Progenitor cell of endocrine pancreas (in vitro differentiated cells): ENCODE results near the gene BCOR. TPM values are rescaled to one million over a fixed set of nuclear protein-coding genes. Genes with fewer than 3 reads are reported as not detected.

Experiments
- DNase-seq: peaks from one replicate; pipeline ENCODE4 v3.0.0; 2021; ENCODE audit warnings: low spot score; ENCODE audit not compliant: unreplicated experiment
- H3K27ac Mint-ChIP-seq: 2 replicates; pipeline ENCODE4 v1.8.0; 2021; ENCODE audit warnings: mild to moderate bottlenecking, moderate library complexity, mixed read lengths
- H3K27me3 Mint-ChIP-seq: 2 replicates; pipeline ENCODE4 v1.8.0; 2021; ENCODE audit warnings: mixed read lengths
- H3K36me3 Mint-ChIP-seq: 2 replicates; pipeline ENCODE4 v1.8.0; 2022; ENCODE audit warnings: mixed read lengths; ENCODE audit not compliant: insufficient read depth
- H3K4me1 Mint-ChIP-seq: 2 replicates; pipeline ENCODE4 v1.8.0; 2021; ENCODE audit warnings: low read depth, mixed read lengths
- H3K4me3 Mint-ChIP-seq: 2 replicates; pipeline ENCODE4 v1.8.0; 2021; ENCODE audit warnings: low read depth, mild to moderate bottlenecking, moderate library complexity, mixed read lengths
- H3K9me3 Mint-ChIP-seq: 2 replicates; pipeline ENCODE4 v1.8.0; 2021; ENCODE audit warnings: low read depth, mixed read lengths
- total RNA-seq: library from RNA; stranded (reverse); gene quantifications from 2 replicates; pipeline ENCODE4 v1.2.1, GENCODE V29; 2021
- TF ChIP-seq, protein P1 (sequence below): fragments of 200-600 bp; sonication (generic); IDR thresholded peaks from one replicate; pipeline ENCODE4 v1.5.0; 2021; ENCODE audit warnings: antibody characterized with exemption, mild to moderate bottlenecking; ENCODE audit not compliant: unreplicated experiment

The BCOR gene
- total RNA-seq, 1 donor from 2014 or later: 20.5 TPM

DNA sequence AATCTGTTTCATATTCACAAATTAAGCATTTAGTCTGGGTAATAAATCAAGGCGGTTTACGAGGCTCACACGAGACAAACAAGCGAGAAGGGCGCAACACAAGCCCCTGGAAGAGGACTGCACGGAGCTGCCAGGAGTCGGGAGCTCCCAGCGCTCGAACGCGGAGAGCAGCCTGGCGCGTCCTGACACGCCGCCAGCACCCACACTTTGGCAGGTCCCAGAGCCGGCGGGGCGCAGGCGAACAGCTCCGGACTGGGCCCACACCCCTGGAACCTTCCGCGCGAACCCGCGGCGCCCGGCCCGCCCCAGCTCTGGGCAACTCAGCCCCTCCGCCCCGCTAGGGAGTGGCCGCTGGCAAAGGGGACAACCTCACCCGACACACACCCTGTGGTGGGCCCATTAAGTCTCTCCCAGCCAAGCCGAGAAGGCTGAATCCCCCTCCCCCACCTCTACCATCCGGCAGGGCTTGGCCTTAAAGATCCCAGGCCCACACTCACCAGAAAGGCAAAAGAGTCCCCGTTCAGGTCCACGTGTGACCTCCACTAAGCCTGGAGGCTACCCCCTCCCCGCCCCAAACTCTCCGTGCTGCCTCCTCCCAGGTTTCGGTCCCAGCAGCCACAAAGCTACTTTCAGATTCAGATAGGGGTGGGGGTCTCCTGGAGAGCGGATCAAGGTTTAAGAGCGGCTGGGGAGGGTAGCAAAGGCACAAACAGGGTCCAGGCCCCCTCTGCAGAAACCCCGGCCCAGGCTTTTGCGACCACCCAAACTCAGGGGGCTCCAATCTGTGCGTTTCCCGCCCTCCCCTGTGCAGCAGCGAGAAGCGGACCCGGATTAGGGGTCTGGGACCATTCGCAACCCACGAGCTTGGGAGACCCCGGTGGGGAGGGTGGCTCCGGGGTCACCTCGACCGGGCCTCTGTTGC, 47.5 kb upstream of the BCOR start:
- peaks cover 15% of the 10 kb centered on the region for H3K4me1 Mint-ChIP-seq
- no peaks in the 10 kb centered on the region for H3K9me3 Mint-ChIP-seq
- DNase-seq: no peak

DNA sequence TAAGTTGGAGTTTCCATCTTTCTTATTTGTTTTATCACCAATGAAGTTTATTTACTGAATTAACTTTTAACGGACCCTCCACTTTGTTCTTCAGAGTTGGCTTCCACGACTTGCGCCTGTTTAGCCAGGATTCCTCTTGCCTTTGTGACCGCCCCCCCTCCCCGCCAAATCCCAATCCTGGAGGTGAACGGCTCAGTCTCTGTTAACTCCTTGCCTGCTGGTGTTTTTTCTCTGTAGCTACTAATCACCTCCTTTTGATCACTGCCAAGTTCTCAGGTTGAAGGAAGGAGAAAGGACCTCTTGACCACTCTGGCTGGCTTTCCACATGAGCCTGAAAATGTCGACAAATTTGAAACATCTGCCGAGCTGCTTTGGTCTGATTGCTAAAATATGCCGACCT, 46.8 kb upstream of the BCOR start:
- DNase-seq: no peak
- Mint-ChIP-seq H3K27me3 (peaks cover 52% of the 10 kb centered on the region), H3K27ac (no peak overlapping the region), H3K4me1 (peaks cover 15% of the 10 kb centered on the region), H3K4me3 (peak overlapping the region; percentile 24), H3K9me3 (no peaks in the 10 kb centered on the region), H3K36me3 (peaks cover 6% of the 10 kb centered on the region)
- TF ChIP-seq, protein P1, sequence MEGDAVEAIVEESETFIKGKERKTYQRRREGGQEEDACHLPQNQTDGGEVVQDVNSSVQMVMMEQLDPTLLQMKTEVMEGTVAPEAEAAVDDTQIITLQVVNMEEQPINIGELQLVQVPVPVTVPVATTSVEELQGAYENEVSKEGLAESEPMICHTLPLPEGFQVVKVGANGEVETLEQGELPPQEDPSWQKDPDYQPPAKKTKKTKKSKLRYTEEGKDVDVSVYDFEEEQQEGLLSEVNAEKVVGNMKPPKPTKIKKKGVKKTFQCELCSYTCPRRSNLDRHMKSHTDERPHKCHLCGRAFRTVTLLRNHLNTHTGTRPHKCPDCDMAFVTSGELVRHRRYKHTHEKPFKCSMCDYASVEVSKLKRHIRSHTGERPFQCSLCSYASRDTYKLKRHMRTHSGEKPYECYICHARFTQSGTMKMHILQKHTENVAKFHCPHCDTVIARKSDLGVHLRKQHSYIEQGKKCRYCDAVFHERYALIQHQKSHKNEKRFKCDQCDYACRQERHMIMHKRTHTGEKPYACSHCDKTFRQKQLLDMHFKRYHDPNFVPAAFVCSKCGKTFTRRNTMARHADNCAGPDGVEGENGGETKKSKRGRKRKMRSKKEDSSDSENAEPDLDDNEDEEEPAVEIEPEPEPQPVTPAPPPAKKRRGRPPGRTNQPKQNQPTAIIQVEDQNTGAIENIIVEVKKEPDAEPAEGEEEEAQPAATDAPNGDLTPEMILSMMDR: no peak

More for the DNA sequence above, 47.5 kb upstream of the BCOR start:
- H3K27ac Mint-ChIP-seq: no peak overlapping the region
- H3K4me3 Mint-ChIP-seq: peak overlapping the region; percentile 64
- TF ChIP-seq, protein P1: no peak
- H3K27me3 Mint-ChIP-seq: peaks cover 59% of the 10 kb centered on the region
- peaks cover 6% of the 10 kb centered on the region for H3K36me3 Mint-ChIP-seq

DNA sequence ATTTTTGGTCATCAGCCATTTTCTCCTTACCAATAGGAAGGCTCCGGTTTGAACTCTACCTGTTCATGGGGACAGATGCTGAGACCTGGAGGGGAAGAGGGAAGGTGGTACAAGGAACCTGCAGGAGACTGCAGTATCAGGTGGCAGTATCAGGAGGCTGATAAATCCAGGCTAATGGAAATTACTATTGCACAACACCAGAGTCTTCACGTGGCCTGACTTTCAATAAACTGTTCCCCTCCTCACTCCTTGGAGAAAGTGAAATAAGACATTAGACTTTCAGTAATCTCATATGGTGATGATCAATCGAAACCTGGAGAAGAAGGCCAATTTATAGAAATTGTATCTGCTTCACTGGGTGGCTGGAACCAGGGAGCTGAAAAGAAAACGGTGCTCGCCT, 46.2 kb upstream of the BCOR start:
- no peak for DNase-seq
- TF ChIP-seq, protein P1: no peak
- H3K9me3 Mint-ChIP-seq: no peaks in the 10 kb centered on the region
- H3K4me1 Mint-ChIP-seq: peaks cover 14% of the 10 kb centered on the region
- no peak overlapping the region for H3K27ac Mint-ChIP-seq
- H3K27me3 Mint-ChIP-seq: peaks cover 46% of the 10 kb centered on the region
- H3K4me3 Mint-ChIP-seq: no peak overlapping the region
- H3K36me3 Mint-ChIP-seq: peaks cover 3% of the 10 kb centered on the region

DNA sequence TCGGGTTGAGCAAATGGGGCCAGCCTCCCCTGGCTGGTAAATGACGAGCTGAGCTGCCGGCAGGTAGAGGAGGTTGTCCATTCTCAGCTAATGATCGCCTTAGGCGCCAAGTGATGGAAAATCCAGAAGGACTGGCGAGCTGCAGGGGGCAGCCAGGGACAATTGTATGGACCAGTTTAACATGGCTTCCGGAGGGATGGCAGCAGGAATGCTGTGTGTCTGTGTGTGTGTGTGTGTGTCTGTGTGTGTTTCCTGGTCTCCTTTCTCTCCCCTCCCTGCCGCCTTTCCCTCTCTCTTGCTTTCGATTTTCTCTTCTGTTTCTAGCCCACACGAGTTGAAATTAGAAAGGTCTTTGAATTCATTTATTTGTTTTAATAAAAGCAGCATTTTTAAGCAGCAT, 45.2 kb upstream of the BCOR start:
- no peaks in the 10 kb centered on the region for H3K9me3 Mint-ChIP-seq
- DNase-seq: no peak
- peaks cover 7% of the 10 kb centered on the region for H3K4me1 Mint-ChIP-seq
- TF ChIP-seq, protein P1: no peak
- no peak overlapping the region for H3K27ac Mint-ChIP-seq
- peaks cover 36% of the 10 kb centered on the region for H3K27me3 Mint-ChIP-seq
- H3K4me3 Mint-ChIP-seq: no peak overlapping the region
- peaks cover 3% of the 10 kb centered on the region for H3K36me3 Mint-ChIP-seq

DNA sequence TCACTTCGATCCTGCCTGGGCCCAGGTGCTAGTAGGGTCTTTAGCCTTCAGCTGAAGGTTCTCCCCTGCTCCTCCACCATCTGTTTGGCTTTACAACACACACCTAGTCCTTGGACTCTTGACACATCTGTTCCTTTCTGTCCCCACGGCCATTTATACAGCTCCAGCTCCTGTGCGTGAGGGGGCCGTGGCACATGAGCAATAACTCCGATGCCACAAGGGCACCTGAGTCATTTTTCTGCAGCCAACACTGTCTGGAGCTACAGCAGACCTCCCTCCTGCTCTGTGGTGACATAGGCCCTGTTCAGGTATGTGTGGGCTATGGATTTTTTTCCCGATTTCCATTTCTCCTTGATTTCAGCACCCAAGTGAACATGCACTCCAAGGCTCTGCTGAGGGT, 44.7 kb upstream of the BCOR start:
- no peaks in the 10 kb centered on the region for H3K9me3 Mint-ChIP-seq
- H3K4me1 Mint-ChIP-seq: peaks cover 6% of the 10 kb centered on the region
- no peak overlapping the region for H3K4me3 Mint-ChIP-seq
- DNase-seq: no peak
- no peak overlapping the region for H3K27ac Mint-ChIP-seq
- peaks cover 32% of the 10 kb centered on the region for H3K27me3 Mint-ChIP-seq
- peaks cover 3% of the 10 kb centered on the region for H3K36me3 Mint-ChIP-seq
- TF ChIP-seq, protein P1: no peak
